HFFc6 (cell line): ENCODE measurements around the gene ATAD2B. TPM values are rescaled to one million over a fixed set of nuclear protein-coding genes. Genes with fewer than 3 reads are reported as not detected.

Source experiments
- DNase-seq: peaks from one replicate; pipeline ENCODE4 v3.0.0-alpha.2; 2018
- H3K27ac Mint-ChIP-seq: 2 replicates; pipeline ENCODE4 v1.8.0; 2020; ENCODE audit warnings: mild to moderate bottlenecking, mixed read lengths
- H3K27me3 Mint-ChIP-seq: 2 replicates; pipeline ENCODE4 v1.8.0; 2021; ENCODE audit warnings: mild to moderate bottlenecking, moderate library complexity, mixed read lengths; ENCODE audit not compliant: insufficient read depth
- H3K36me3 Mint-ChIP-seq: 2 replicates; pipeline ENCODE4 v1.8.0; 2021; ENCODE audit warnings: low read depth, mixed read lengths
- H3K4me1 Mint-ChIP-seq: 2 replicates; pipeline ENCODE4 v1.8.0; 2020; ENCODE audit warnings: low read depth, mixed read lengths
- H3K4me3 Mint-ChIP-seq: 2 replicates; pipeline ENCODE4 v1.8.0; 2020; ENCODE audit warnings: mild to moderate bottlenecking, moderate library complexity, mixed read lengths
- H3K9me3 Mint-ChIP-seq: 2 replicates; pipeline ENCODE4 v1.8.0; 2020; ENCODE audit warnings: mild to moderate bottlenecking, mixed read lengths
- CTCF ChIP-seq: fragments of 200-600 bp; sonication (generic); IDR thresholded peaks from 2 replicates; pipeline ENCODE4 v1.5.0; 2021; ENCODE audit warnings: antibody characterized with exemption, mild to moderate bottlenecking
- total RNA-seq, 6 experiments: library from RNA; stranded (reverse); fragmentation: NEBNext Ultra II Directional; extraction: Animal tissue kit (Norgen Biotek cat#: 25700); gene quantifications; 2 replicates in 1 of 6; 3 replicates in 5 of 6; pipeline ENCODE4 v1.2.3, GENCODE V29; 2021

Gene ATAD2B
- total RNA-seq, 6 experiments from 2014 or later: 4.8 to 6.1 (median 4.9) TPM

GRCh38 chr2:23827287-23827686 is 99.6 kb downstream of the ATAD2B start:
- no peaks in the 10 kb centered on the region for H3K36me3 Mint-ChIP-seq
- H3K4me1 Mint-ChIP-seq: peaks cover 25% of the 10 kb centered on the region
- H3K9me3 Mint-ChIP-seq: no peaks in the 10 kb centered on the region
- no peak overlapping the region for H3K27ac Mint-ChIP-seq
- H3K4me3 Mint-ChIP-seq: no peak overlapping the region
- H3K27me3 Mint-ChIP-seq: no peaks in the 10 kb centered on the region
- no peak for DNase-seq
- no peak for TF ChIP-seq CTCF

- Mint-ChIP-seq H3K4me1 (peaks cover 25% of the 10 kb centered on the region), H3K9me3 (no peaks in the 10 kb centered on the region), H3K27me3 (no peaks in the 10 kb centered on the region), H3K4me3 (no peak overlapping the region), H3K36me3 (no peaks in the 10 kb centered on the region), H3K27ac (no peak overlapping the region)
- DNase-seq: no peak
- TF ChIP-seq CTCF: no peak
These were observed 100.2 kb downstream of the ATAD2B start for GRCh38 chr2:23826771-23827170.

GRCh38 chr2:23826040-23826439 is 100.9 kb downstream of the ATAD2B start:
- H3K4me3 Mint-ChIP-seq: no peak overlapping the region
- no peaks in the 10 kb centered on the region for H3K36me3 Mint-ChIP-seq
- TF ChIP-seq CTCF: no peak
- no peaks in the 10 kb centered on the region for H3K27me3 Mint-ChIP-seq
- DNase-seq: no peak
- no peaks in the 10 kb centered on the region for H3K9me3 Mint-ChIP-seq
- H3K4me1 Mint-ChIP-seq: peaks cover 25% of the 10 kb centered on the region
- no peak overlapping the region for H3K27ac Mint-ChIP-seq

- H3K27me3 Mint-ChIP-seq: no peaks in the 10 kb centered on the region
- no peak overlapping the region for H3K4me3 Mint-ChIP-seq
- peak overlapping the region; percentile 50; the same call in 1 of the 2 replicates for H3K27ac Mint-ChIP-seq
- no peaks in the 10 kb centered on the region for H3K9me3 Mint-ChIP-seq
- H3K4me1 Mint-ChIP-seq: peaks cover 20% of the 10 kb centered on the region
- TF ChIP-seq CTCF: peak; percentile 89
- H3K36me3 Mint-ChIP-seq: no peaks in the 10 kb centered on the region
- DNase-seq: peak; percentile 59
These were observed 102.1 kb downstream of the ATAD2B start for GRCh38 chr2:23824777-23825212.

- no peak for DNase-seq
- H3K36me3 Mint-ChIP-seq: no peaks in the 10 kb centered on the region
- no peak overlapping the region for H3K4me3 Mint-ChIP-seq
- H3K9me3 Mint-ChIP-seq: no peaks in the 10 kb centered on the region
- peaks cover 15% of the 10 kb centered on the region for H3K4me1 Mint-ChIP-seq
- no peaks in the 10 kb centered on the region for H3K27me3 Mint-ChIP-seq
- no peak for TF ChIP-seq CTCF
- no peak overlapping the region for H3K27ac Mint-ChIP-seq
These were observed 103.1 kb downstream of the ATAD2B start for GRCh38 chr2:23823863-23824262.

- no peak overlapping the region for H3K4me3 Mint-ChIP-seq
- no peaks in the 10 kb centered on the region; the same call in 1 of the 2 replicates for H3K27me3 Mint-ChIP-seq
- H3K36me3 Mint-ChIP-seq: peaks cover 4% of the 10 kb centered on the region; the same call in 1 of the 2 replicates
- H3K9me3 Mint-ChIP-seq: no peaks in the 10 kb centered on the region
- H3K4me1 Mint-ChIP-seq: no peaks in the 10 kb centered on the region
- TF ChIP-seq CTCF: no peak
- DNase-seq: no peak
- H3K27ac Mint-ChIP-seq: no peak overlapping the region
These were observed 112.0 kb downstream of the ATAD2B start for GRCh38 chr2:23814963-23815362.
